HEK293 (cell line): ENCODE results near the gene TARS3.

Experiments
- CTCF ChIA-PET: fragments of 350-600 bp; formaldehyde crosslinking; extraction: SDS; loops from one replicate; lab custom pipeline; 2021; ENCODE audit warnings: antibody characterized with exemption; lab: Yijun Ruan, JAX
- POLR2A ChIA-PET: fragments of 300-600 bp; formaldehyde crosslinking; extraction: SDS; loops from one replicate; lab custom pipeline; 2020; ENCODE audit warnings: antibody characterized with exemption, inconsistent platforms; lab: Yijun Ruan, JAX
- H3K27ac ChIP-seq: fragments of 200-500 bp; sonication (Bioruptor generic); 2 replicates; pipeline ENCODE4 v1.5.1; 2014; ENCODE audit warnings: low read depth, low read length, control low read depth, inconsistent platforms; ENCODE audit errors: extremely low read depth
- H3K36me3 ChIP-seq, 2 experiments: fragments of 200-500 bp in 1 of 2; sonication (Bioruptor generic) in 1 of 2; 1 replicate in 1 of 2; 2 replicates in 1 of 2; pipeline ENCODE4 v1.5.1; 2014 to 2017; ENCODE audit warnings: inconsistent platforms in 2 of 2, low read length in 2 of 2; ENCODE audit not compliant: control insufficient read depth in 2 of 2, insufficient read depth in 1 of 2
- H3K4me1 ChIP-seq: fragments of 200-500 bp; sonication (Bioruptor generic); 2 replicates; pipeline ENCODE4 v1.5.1; 2014; ENCODE audit warnings: mild to moderate bottlenecking, low read length, inconsistent platforms; ENCODE audit not compliant: control insufficient read depth, insufficient read depth
- H3K4me3 ChIP-seq: 2 replicates; pipeline ENCODE4 v1.5.1; 2011; ENCODE audit warnings: low read depth, mild to moderate bottlenecking, control low read depth, low read length, moderate library complexity
- H3K9me3 ChIP-seq: fragments of 200-500 bp; sonication (Bioruptor generic); 2 replicates; pipeline ENCODE4 v1.5.1; 2014; ENCODE audit warnings: low read depth, low read length, inconsistent platforms; ENCODE audit not compliant: control insufficient read depth, insufficient read depth
- BCL11A ChIP-seq: fragments of 450-650 bp; formaldehyde crosslinking; IDR thresholded peaks from 2 replicates; pipeline ENCODE4 v1.5.1; 2016; ENCODE audit warnings: low read depth, missing biosample characterization, missing genetic modification characterization
- BCL11B ChIP-seq: fragments of 450-650 bp; formaldehyde crosslinking; IDR thresholded peaks from 2 replicates; pipeline ENCODE4 v1.5.1; 2016; ENCODE audit warnings: low read depth, missing biosample characterization, missing genetic modification characterization
- GLIS2 ChIP-seq: fragments of 450-650 bp; formaldehyde crosslinking; IDR thresholded peaks from 2 replicates; pipeline ENCODE4 v1.5.1; 2016; ENCODE audit warnings: missing biosample characterization, missing genetic modification characterization
- RBAK ChIP-seq: fragments of 450-650 bp; formaldehyde crosslinking; IDR thresholded peaks from 2 replicates; pipeline ENCODE4 v1.5.1; 2016; ENCODE audit warnings: missing biosample characterization, missing genetic modification characterization
- ZFP69B ChIP-seq: fragments of 450-650 bp; formaldehyde crosslinking; IDR thresholded peaks from 2 replicates; pipeline ENCODE4 v1.5.1; 2016; ENCODE audit warnings: missing biosample characterization, missing genetic modification characterization
- ZNF10 ChIP-seq: fragments of 450-650 bp; formaldehyde crosslinking; IDR thresholded peaks from 2 replicates; pipeline ENCODE4 v1.5.1; 2017; ENCODE audit warnings: missing biosample characterization, missing genetic modification characterization
- ZNF114 ChIP-seq: fragments of 450-650 bp; formaldehyde crosslinking; IDR thresholded peaks from 2 replicates; pipeline ENCODE4 v1.5.0; 2017; ENCODE audit warnings: missing biosample characterization, missing genetic modification characterization
- ZNF16 ChIP-seq: fragments of 450-650 bp; formaldehyde crosslinking; IDR thresholded peaks from 2 replicates; pipeline ENCODE4 v1.5.1; 2016; ENCODE audit warnings: low read depth, missing biosample characterization, missing genetic modification characterization
- ZNF473 ChIP-seq: fragments of 450-650 bp; formaldehyde crosslinking; IDR thresholded peaks from 2 replicates; pipeline ENCODE4 v1.5.1; 2017; ENCODE audit warnings: missing biosample characterization, missing genetic modification characterization
- ZNF623 ChIP-seq: fragments of 450-650 bp; formaldehyde crosslinking; IDR thresholded peaks from 2 replicates; pipeline ENCODE4 v1.5.1; 2016; ENCODE audit warnings: missing biosample characterization, missing genetic modification characterization
- ZNF629 ChIP-seq: fragments of 450-650 bp; formaldehyde crosslinking; IDR thresholded peaks from 2 replicates; pipeline ENCODE4 v1.5.1; 2017; ENCODE audit warnings: missing biosample characterization, missing genetic modification characterization
- ZNF664 ChIP-seq: fragments of 450-650 bp; formaldehyde crosslinking; IDR thresholded peaks from 2 replicates; pipeline ENCODE4 v1.5.1; 2016; ENCODE audit warnings: missing biosample characterization, missing genetic modification characterization
- ZNF768 ChIP-seq: fragments of 450-650 bp; formaldehyde crosslinking; IDR thresholded peaks from 2 replicates; pipeline ENCODE4 v1.5.1; 2018; ENCODE audit warnings: missing biosample characterization, mild to moderate bottlenecking, missing genetic modification characterization
- TF ChIP-seq, protein P1 (sequence below): fragments of 450-650 bp; formaldehyde crosslinking; IDR thresholded peaks from 2 replicates; pipeline ENCODE4 v1.5.1; 2016; ENCODE audit warnings: missing biosample characterization, missing genetic modification characterization
- TF ChIP-seq, protein P2 (sequence below): fragments of 450-650 bp; formaldehyde crosslinking; IDR thresholded peaks from 2 replicates; pipeline ENCODE4 v1.5.1; 2016; ENCODE audit warnings: missing biosample characterization, missing genetic modification characterization
- TF ChIP-seq, protein P3 (sequence below): fragments of 450-650 bp; formaldehyde crosslinking; IDR thresholded peaks from 2 replicates; pipeline ENCODE4 v1.5.1; 2016; ENCODE audit warnings: missing biosample characterization, missing genetic modification characterization
- TF ChIP-seq, protein P4 (sequence below): fragments of 450-650 bp; formaldehyde crosslinking; IDR thresholded peaks from 2 replicates; pipeline ENCODE4 v1.5.1; 2016; ENCODE audit warnings: missing biosample characterization, missing genetic modification characterization, borderline replicate concordance
- TF ChIP-seq, protein P5 (sequence below): fragments of 450-650 bp; formaldehyde crosslinking; conservative IDR thresholded peaks from 2 replicates; pipeline ENCODE4 v1.5.1; 2016; ENCODE audit warnings: low read depth, missing biosample characterization, missing genetic modification characterization

TARS3 gene

DNA sequence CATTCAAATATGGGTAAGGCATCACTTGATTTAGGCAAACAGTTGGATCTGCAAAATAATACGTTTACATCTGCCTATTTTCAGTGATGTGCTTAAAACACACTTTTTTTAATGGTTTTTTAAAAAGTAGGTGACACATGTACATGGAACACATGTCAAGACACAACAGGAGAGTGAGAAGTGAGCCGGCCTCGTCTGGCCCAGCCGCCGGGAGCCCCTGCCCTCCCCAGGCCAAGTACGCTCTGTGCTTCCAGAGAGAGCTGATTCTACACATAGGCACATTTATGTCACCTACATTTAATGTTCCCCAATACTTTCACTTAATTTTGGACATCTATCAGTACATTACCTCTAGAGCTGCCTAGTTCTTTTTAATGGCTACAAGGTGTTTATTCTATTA, 75.9 kb downstream of the TARS3 start:
- H3K4me1 ChIP-seq = peaks cover 23% of the 10 kb centered on the region
- TF ChIP-seq, protein P1, sequence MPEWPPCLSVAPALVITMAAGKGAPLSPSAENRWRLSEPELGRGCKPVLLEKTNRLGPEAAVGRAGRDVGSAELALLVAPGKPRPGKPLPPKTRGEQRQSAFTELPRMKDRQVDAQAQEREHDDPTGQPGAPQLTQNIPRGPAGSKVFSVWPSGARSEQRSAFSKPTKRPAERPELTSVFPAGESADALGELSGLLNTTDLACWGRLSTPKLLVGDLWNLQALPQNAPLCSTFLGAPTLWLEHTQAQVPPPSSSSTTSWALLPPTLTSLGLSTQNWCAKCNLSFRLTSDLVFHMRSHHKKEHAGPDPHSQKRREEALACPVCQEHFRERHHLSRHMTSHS = no peak
- TF ChIP-seq ZNF664 (no peak), ZNF10 (tag by site-specific recombination) (no peak), RBAK (tag by site-specific recombination) (no peak), ZNF114 (no peak), ZFP69B (no peak), BCL11A (tag by site-specific recombination) (no peak), ZNF473 (tag by site-specific recombination) (no peak), BCL11B (tag by site-specific recombination) (no peak), ZNF629 (tag by site-specific recombination) (no peak), GLIS2 (tag by site-specific recombination) (no peak), ZNF768 (tag by site-specific recombination) (no peak), ZNF16 (tag by site-specific recombination) (no peak), ZNF623 (tag by site-specific recombination) (no peak)
- TF ChIP-seq, protein P2, sequence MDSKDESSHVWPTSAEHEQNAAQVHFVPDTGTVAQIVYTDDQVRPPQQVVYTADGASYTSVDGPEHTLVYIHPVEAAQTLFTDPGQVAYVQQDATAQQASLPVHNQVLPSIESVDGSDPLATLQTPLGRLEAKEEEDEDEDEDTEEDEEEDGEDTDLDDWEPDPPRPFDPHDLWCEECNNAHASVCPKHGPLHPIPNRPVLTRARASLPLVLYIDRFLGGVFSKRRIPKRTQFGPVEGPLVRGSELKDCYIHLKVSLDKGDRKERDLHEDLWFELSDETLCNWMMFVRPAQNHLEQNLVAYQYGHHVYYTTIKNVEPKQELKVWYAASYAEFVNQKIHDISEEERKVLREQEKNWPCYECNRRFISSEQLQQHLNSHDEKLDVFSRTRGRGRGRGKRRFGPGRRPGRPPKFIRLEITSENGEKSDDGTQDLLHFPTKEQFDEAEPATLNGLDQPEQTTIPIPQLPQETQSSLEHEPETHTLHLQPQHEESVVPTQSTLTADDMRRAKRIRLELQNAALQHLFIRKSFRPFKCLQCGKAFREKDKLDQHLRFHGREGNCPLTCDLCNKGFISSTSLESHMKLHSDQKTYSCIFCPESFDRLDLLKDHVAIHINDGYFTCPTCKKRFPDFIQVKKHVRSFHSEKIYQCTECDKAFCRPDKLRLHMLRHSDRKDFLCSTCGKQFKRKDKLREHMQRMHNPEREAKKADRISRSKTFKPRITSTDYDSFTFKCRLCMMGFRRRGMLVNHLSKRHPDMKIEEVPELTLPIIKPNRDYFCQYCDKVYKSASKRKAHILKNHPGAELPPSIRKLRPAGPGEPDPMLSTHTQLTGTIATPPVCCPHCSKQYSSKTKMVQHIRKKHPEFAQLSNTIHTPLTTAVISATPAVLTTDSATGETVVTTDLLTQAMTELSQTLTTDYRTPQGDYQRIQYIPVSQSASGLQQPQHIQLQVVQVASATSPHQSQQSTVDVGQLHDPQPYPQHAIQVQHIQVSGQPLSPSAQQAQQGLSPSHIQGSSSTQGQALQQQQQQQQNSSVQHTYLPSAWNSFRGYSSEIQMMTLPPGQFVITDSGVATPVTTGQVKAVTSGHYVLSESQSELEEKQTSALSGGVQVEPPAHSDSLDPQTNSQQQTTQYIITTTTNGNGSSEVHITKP (tag by site-specific recombination) = no peak
- TF ChIP-seq, protein P3, sequence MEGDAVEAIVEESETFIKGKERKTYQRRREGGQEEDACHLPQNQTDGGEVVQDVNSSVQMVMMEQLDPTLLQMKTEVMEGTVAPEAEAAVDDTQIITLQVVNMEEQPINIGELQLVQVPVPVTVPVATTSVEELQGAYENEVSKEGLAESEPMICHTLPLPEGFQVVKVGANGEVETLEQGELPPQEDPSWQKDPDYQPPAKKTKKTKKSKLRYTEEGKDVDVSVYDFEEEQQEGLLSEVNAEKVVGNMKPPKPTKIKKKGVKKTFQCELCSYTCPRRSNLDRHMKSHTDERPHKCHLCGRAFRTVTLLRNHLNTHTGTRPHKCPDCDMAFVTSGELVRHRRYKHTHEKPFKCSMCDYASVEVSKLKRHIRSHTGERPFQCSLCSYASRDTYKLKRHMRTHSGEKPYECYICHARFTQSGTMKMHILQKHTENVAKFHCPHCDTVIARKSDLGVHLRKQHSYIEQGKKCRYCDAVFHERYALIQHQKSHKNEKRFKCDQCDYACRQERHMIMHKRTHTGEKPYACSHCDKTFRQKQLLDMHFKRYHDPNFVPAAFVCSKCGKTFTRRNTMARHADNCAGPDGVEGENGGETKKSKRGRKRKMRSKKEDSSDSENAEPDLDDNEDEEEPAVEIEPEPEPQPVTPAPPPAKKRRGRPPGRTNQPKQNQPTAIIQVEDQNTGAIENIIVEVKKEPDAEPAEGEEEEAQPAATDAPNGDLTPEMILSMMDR = no peak
- TF ChIP-seq, protein P4, sequence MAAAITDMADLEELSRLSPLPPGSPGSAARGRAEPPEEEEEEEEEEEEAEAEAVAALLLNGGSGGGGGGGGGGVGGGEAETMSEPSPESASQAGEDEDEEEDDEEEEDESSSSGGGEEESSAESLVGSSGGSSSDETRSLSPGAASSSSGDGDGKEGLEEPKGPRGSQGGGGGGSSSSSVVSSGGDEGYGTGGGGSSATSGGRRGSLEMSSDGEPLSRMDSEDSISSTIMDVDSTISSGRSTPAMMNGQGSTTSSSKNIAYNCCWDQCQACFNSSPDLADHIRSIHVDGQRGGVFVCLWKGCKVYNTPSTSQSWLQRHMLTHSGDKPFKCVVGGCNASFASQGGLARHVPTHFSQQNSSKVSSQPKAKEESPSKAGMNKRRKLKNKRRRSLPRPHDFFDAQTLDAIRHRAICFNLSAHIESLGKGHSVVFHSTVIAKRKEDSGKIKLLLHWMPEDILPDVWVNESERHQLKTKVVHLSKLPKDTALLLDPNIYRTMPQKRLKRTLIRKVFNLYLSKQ = no peak
- TF ChIP-seq, protein P5, sequence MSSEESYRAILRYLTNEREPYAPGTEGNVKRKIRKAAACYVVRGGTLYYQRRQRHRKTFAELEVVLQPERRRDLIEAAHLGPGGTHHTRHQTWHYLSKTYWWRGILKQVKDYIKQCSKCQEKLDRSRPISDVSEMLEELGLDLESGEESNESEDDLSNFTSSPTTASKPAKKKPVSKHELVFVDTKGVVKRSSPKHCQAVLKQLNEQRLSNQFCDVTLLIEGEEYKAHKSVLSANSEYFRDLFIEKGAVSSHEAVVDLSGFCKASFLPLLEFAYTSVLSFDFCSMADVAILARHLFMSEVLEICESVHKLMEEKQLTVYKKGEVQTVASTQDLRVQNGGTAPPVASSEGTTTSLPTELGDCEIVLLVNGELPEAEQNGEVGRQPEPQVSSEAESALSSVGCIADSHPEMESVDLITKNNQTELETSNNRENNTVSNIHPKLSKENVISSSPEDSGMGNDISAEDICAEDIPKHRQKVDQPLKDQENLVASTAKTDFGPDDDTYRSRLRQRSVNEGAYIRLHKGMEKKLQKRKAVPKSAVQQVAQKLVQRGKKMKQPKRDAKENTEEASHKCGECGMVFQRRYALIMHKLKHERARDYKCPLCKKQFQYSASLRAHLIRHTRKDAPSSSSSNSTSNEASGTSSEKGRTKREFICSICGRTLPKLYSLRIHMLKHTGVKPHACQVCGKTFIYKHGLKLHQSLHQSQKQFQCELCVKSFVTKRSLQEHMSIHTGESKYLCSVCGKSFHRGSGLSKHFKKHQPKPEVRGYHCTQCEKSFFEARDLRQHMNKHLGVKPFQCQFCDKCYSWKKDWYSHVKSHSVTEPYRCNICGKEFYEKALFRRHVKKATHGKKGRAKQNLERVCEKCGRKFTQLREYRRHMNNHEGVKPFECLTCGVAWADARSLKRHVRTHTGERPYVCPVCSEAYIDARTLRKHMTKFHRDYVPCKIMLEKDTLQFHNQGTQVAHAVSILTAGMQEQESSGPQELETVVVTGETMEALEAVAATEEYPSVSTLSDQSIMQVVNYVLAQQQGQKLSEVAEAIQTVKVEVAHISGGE = no peak
- CTCF ChIA-PET = interaction anchor here (1.2 to 1.8 kb wide), 3 partner anchors 11 to 358 kb away, joined by 3 to 7 read pairs (median 3); no protein-coding TSS in a partner anchor
- H3K4me3 ChIP-seq = no peak overlapping the region
- peaks cover 65% of the 10 kb centered on the region in 2 experiments for H3K36me3 ChIP-seq
- POLR2A ChIA-PET = interaction anchor here (1.6 kb wide), 2 partner anchors 10 to 75 kb away, joined by 3 to 5 read pairs; no protein-coding TSS in a partner anchor
- no peak overlapping the region for H3K27ac ChIP-seq
- H3K9me3 ChIP-seq = no peaks in the 10 kb centered on the region
